Tibial artery (tissue), 4 donors: ENCODE measurements around the gene ZDHHC21.

Source experiments
- DNase-seq, 2 donors: peaks; one replicate each; pipeline ENCODE4 v3.0.0-alpha.2; 2019
- H3K27ac ChIP-seq, 2 donors: fragments of 200-600 bp; sonication (generic) in 1 of 2; 1 replicate in 1 of 2; 2 replicates in 1 of 2; pipeline ENCODE4 v1.5.1; 2018 to 2019; ENCODE audit warnings: mild to moderate bottlenecking in 1 of 2
- H3K27me3 ChIP-seq, 2 donors: fragments of 200-600 bp; sonication (generic) in 1 of 2; one replicate each; pipeline versions ENCODE4 v1.5.1 to v1.6.0; 2016 to 2019
- H3K36me3 ChIP-seq, 3 donors: fragments of 200-600 bp; sonication (generic) in 2 of 3; one replicate each; pipeline ENCODE4 v1.5.1; 2016 to 2019; ENCODE audit warnings: mild to moderate bottlenecking in 2 of 3
- H3K4me1 ChIP-seq, 4 donors: fragments of 200-600 bp; sonication (generic) in 2 of 4; 1 replicate in 3 of 4; 2 replicates in 1 of 4; pipeline ENCODE4 v1.5.1; 2016 to 2019
- H3K4me3 ChIP-seq, 2 donors: fragments of 200-600 bp; sonication (generic) in 1 of 2; 1 replicate in 1 of 2; 2 replicates in 1 of 2; pipeline ENCODE4 v1.5.1; 2018 to 2019; ENCODE audit warnings: mild to moderate bottlenecking in 2 of 2
- H3K9me3 ChIP-seq, 3 donors: fragments of 200-600 bp; sonication (generic) in 1 of 3; one replicate each; pipeline ENCODE4 v1.5.1; 2016 to 2019
- CTCF ChIP-seq, 2 experiments: fragments of 200-600 bp in 1 of 2; fragments of 450-650 bp in 1 of 2; IDR thresholded peaks; one replicate each; pipeline ENCODE4 v1.5.1; 2017 to 2019; ENCODE audit warnings: antibody characterized with exemption in 2 of 2, mild to moderate bottlenecking in 1 of 2, moderate library complexity in 1 of 2
- intact Hi-C: fragments of 100-400 bp; cut with DNase I; formaldehyde crosslinking; loops from one replicate; pipeline ENCODE4 v1.15.0; 2023; ENCODE audit warnings: low total_unique reads

Gene ZDHHC21

GRCh38 chr9:14652729-14653377 lies 40.4 kb downstream of the ZDHHC21 start:
- Histone ChIP-seq H3K4me3 (no peak overlapping the region), H3K4me1 (no peaks in the 10 kb centered on the region), H3K9me3 (peaks cover 5 to 13% (median 10%) of the 10 kb centered on the region in 3 donors), H3K27me3 (no peaks in the 10 kb centered on the region), H3K27ac (no peak overlapping the region), H3K36me3 (peaks cover 14 to 37% (median 23%) of the 10 kb centered on the region in 3 donors)
- TF ChIP-seq CTCF (IDR thresholded peaks at IDR 0.05), result no peak
- intact Hi-C loops, result no loop called here
- no peak for DNase-seq

- H3K4me3 ChIP-seq, result no peak overlapping the region
- no peaks in the 10 kb centered on the region for H3K4me1 ChIP-seq
- no peak for TF ChIP-seq CTCF (IDR thresholded peaks at IDR 0.05)
- no peaks in the 10 kb centered on the region for H3K27me3 ChIP-seq
- no peak for DNase-seq
- intact Hi-C loops, result no loop called here
- H3K9me3 ChIP-seq, result peaks cover 5 to 13% (median 10%) of the 10 kb centered on the region in 3 donors
- H3K36me3 ChIP-seq, result peaks cover 0 to 23% (median 12%) of the 10 kb centered on the region in 3 donors
- H3K27ac ChIP-seq, result no peak overlapping the region
Observed at GRCh38 chr9:14650596-14650995, 42.6 kb downstream of the ZDHHC21 start.

- no peaks in the 10 kb centered on the region for H3K4me1 ChIP-seq
- intact Hi-C loops, result no loop called here
- no peak for TF ChIP-seq CTCF (IDR thresholded peaks at IDR 0.05)
- no peak overlapping the region for H3K27ac ChIP-seq
- no peaks in the 10 kb centered on the region for H3K36me3 ChIP-seq
- no peak for DNase-seq
- no peaks in the 10 kb centered on the region for H3K9me3 ChIP-seq
- no peaks in the 10 kb centered on the region for H3K27me3 ChIP-seq
- no peak overlapping the region for H3K4me3 ChIP-seq
Observed at GRCh38 chr9:14645648-14646047, 47.6 kb downstream of the ZDHHC21 start.

- intact Hi-C loops, result no loop called here
- DNase-seq, result no peak
- H3K36me3 ChIP-seq, result peaks cover 0 to 5% (median 0%) of the 10 kb centered on the region in 3 donors
- no peak for TF ChIP-seq CTCF (IDR thresholded peaks at IDR 0.05)
- no peaks in the 10 kb centered on the region for H3K27me3 ChIP-seq
- no peaks in the 10 kb centered on the region for H3K9me3 ChIP-seq
- H3K4me1 ChIP-seq, result no peaks in the 10 kb centered on the region
- H3K4me3 ChIP-seq, result no peak overlapping the region
- no peak overlapping the region for H3K27ac ChIP-seq
Observed at GRCh38 chr9:14640967-14641366, 52.3 kb downstream of the ZDHHC21 start.

GRCh38 chr9:14640294-14640693 lies 52.9 kb downstream of the ZDHHC21 start:
- no peak for TF ChIP-seq CTCF (IDR thresholded peaks at IDR 0.05)
- H3K36me3 ChIP-seq, result peaks cover 0 to 7% (median 4%) of the 10 kb centered on the region in 3 donors
- intact Hi-C loops, result no loop called here
- H3K4me1 ChIP-seq, result no peaks in the 10 kb centered on the region
- DNase-seq, result no peak
- H3K27ac ChIP-seq, result no peak overlapping the region
- no peaks in the 10 kb centered on the region for H3K9me3 ChIP-seq
- no peaks in the 10 kb centered on the region for H3K27me3 ChIP-seq
- no peak overlapping the region for H3K4me3 ChIP-seq
